Bronchial epithelial cell (primary cell): ENCODE results near the gene NRGN. TPM values are rescaled to one million over a fixed set of nuclear protein-coding genes. Genes with fewer than 3 reads are reported as not detected.
A peak's percentile ranks its signal among the peaks of the same experiment; 100 is the strongest.

Experiments used
- DNase-seq: peaks from one replicate; pipeline ENCODE4 v3.0.0-alpha.2; 2010; ENCODE audit warnings: low read depth
- FAIRE-seq: peaks from 2 replicates; lab custom pipeline; 2011; peaks lifted over from hg19 to GRCh38; lab: Jason Lieb, UNC
- H3K27me3 ChIP-seq: 2 replicates; pipeline ENCODE4 v1.5.1; 2011; ENCODE audit warnings: low read length; ENCODE audit not compliant: control insufficient read depth, insufficient read depth
- H3K36me3 ChIP-seq: 2 replicates; pipeline ENCODE4 v1.5.1; 2011; ENCODE audit warnings: low read length; ENCODE audit not compliant: control insufficient read depth, insufficient read depth
- H3K4me3 ChIP-seq: 2 replicates; pipeline ENCODE4 v1.5.1; 2011; ENCODE audit warnings: mild to moderate bottlenecking, low read depth, low read length, control low read depth
- CTCF ChIP-seq: IDR thresholded peaks from 2 replicates; pipeline ENCODE4 v1.5.1; 2011; ENCODE audit warnings: mild to moderate bottlenecking, moderate library complexity, low read length, control low read depth, inconsistent platforms; ENCODE audit not compliant: insufficient read depth, severe bottlenecking
- total RNA-seq: library from RNA; depleted of rRNA; stranded (reverse); fragments of >200 nt; gene quantifications from 2 replicates; pipeline ENCODE4 v1.2.1, GENCODE V29; 2014

Gene NRGN
- total RNA-seq, 1 donor from 2014 or later: not detected

DNA sequence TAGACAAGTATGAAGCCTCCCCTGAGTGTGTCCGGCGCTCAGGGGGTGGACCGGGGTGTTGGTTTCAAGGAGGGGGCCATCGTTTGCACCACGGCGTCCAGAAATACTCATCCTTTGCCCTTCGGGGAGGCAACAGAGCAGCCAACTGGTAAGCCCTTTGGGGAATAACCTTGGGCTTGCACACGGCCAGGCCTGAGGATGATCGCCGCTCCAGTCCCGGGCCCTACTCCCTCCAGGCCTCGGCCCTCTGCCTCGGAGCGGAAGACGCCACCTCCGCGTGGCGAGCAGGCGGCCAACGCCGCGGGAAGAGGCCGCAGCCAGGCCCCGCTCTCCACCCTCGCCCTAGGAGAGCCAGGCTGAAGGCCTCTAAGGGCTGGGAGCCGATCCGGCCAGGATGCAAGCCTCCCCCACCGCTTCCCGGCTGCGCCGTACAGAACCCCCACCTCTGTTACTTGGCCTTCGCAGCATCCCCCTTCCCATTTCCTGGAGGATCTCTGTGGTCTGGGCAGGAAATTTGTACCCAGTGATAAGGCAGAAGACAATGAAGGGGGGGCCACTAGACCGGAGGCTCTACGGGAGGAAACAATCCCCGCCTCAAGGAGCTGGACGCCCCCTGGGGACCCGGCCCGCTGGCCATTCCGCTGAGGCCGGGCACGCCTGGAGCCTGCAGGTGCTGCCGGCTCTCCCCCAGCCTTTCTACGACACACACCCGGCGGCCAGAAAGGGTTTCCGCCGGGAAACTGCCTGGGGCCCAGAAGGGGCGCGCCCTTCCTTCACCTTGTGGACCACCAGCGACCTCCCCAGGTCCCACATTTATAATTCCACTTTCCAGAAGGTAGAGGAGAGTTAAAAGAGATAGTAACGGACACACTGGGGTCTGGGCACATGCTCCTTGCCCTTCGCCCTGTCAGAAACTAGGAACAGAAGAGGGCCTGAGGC lies 19.8 kb downstream of the NRGN start:
- DNase-seq (no peak), FAIRE-seq (no peak)
- H3K4me3 ChIP-seq: no peak overlapping the region
- no peak for TF ChIP-seq CTCF
- peaks cover 16% of the 10 kb centered on the region for H3K27me3 ChIP-seq
- H3K36me3 ChIP-seq: no peaks in the 10 kb centered on the region

DNA sequence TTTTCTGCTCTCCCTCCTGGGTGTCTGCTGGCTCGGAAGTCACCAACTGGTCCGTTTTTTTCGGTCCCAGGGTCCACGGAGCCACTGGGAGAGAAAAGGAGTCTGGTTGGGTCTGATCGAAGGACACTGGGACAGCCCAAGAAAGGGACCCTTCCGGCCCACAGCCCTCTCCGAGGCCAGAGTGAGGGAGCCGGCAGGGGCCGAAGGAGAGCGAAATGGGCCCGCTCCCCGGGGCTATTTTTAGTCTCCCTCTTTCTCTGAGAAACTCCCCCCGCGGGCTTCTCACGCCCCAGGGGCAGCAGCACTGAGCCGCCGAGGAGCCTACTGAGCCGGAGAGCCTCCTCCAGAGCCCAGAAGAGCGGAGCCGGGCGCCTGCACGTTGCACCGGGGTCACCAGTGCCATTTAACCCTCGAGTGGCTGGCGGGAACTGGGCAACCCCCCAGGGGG lies 20.5 kb downstream of the NRGN start:
- Histone ChIP-seq H3K36me3 (no peaks in the 10 kb centered on the region), H3K4me3 (no peak overlapping the region), H3K27me3 (peaks cover 16% of the 10 kb centered on the region)
- FAIRE-seq (no peak), DNase-seq (no peak)
- TF ChIP-seq CTCF: no peak

- DNase-seq: no peak
- H3K36me3 ChIP-seq: no peaks in the 10 kb centered on the region
- no peak overlapping the region for H3K4me3 ChIP-seq
- H3K27me3 ChIP-seq: peaks cover 16% of the 10 kb centered on the region
- no peak for FAIRE-seq
- no peak for TF ChIP-seq CTCF
Measured at GRCh38 chr11:124760806-124761205, 21.1 kb downstream of the NRGN start.

DNA sequence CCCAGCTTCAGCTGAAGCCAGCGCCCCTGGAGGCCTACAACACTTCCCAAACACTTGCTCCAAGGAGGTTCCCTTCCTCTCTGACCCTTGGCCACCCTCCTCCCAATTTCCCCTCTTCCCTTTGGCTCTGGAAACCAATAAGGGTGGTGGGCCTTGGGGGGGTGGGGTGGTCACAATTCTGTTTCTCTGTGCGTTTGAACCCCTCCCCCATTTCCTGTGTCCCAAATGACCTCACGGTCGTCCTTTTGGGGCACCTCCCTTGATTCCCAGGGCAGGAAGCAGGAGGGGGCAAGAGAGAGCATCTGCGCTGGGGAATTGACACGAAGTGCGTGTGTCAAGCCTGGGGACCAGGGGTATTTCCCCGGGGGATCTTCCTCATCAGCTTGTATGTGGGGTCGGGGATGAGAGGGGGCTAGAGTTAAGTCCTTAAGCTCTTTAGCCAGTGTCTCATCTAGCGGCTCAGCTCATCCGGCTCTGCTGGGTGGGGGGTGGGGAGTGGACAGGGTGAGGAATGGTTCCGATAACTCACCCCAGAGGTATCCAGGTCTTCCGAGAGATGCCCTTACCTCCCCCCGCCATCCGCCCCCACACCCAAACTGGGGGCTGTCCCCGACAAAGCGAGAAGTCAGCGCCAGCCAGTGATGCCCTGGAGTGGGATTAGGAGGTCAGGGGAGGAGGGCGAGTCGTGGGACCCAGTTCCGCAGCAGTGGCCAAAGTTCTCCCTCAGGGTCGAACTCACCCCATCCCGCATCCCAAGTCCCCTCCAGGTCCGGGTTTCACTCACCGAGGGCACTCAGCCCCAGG lies 21.8 kb downstream of the NRGN start:
- H3K27me3 ChIP-seq: peaks cover 16% of the 10 kb centered on the region
- no peak for TF ChIP-seq CTCF
- H3K36me3 ChIP-seq: no peaks in the 10 kb centered on the region
- FAIRE-seq (no peak), DNase-seq (no peak)
- no peak overlapping the region for H3K4me3 ChIP-seq

DNA sequence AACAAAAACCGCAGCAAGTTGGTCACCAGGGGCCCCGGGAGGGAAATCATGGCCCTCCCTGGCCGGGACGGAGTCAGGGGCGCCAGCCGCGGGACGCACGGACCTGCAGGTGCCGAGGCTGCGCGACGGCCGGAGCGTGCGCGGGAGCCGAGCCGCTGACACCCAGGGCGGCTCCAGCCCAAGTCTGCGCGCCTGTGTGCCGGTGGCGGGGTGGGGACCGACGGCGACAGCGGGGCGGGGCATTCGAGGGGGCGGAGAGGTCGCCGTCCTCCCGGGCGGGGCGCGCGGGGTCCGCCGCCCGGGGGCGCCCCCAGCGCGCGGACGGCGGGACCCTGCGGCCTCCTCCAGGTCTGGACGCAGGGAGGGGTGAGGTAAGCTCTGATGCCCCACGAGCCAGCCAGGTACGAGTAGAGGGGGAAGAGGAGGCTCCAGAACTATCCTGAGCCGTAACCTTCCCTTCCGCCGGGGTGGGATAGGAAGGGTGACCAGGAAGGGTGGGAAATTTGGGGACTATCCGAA lies 22.4 kb downstream of the NRGN start, which contains the start of gene ESAM:
Gene ESAM, minus strand, starts transcription at position 186 of the 519 bp plus-strand sequence. Its CDS starts 136 bp downstream, at position 50.
- DNase-seq (no peak), FAIRE-seq (no peak)
- TF ChIP-seq CTCF: no peak
- Histone ChIP-seq H3K4me3 (peak within 1 kb of the TSS; percentile 39), H3K36me3 (no peaks in the 10 kb centered on the region), H3K27me3 (peaks cover 16% of the 10 kb centered on the region)
